HepG2 (cell line): ENCODE data around the gene CHST13. TPM values are rescaled to one million over a fixed set of nuclear protein-coding genes. Genes with fewer than 3 reads are reported as not detected.

Experiments
- ARID2 ChIP-seq: sonication (generic); formaldehyde crosslinking; IDR thresholded peaks from 2 replicates; pipeline ENCODE4 v1.8.1; 2022; ENCODE audit warnings: mild to moderate bottlenecking, missing genetic modification reagents, borderline replicate concordance
- IRF2 ChIP-seq: IDR thresholded peaks from 2 replicates; pipeline ENCODE4 v1.6.1; 2018; ENCODE audit warnings: missing genetic modification reagents, missing compliant biosample characterization
- JUND ChIP-seq: sonication (generic); formaldehyde crosslinking; IDR thresholded peaks from 2 replicates; pipeline ENCODE4 v1.8.0; 2022; ENCODE audit warnings: mild to moderate bottlenecking, missing genetic modification reagents
- RCOR2 ChIP-seq: IDR thresholded peaks from 2 replicates; pipeline ENCODE4 v1.6.1; 2016; ENCODE audit warnings: missing biosample characterization, missing genetic modification reagents
- polyA plus RNA-seq, 8 experiments: library from polyadenylated mRNA; depleted of rRNA in 3 of 8; stranded (reverse) in 7 of 8; unstranded in 1 of 8; fragments of >200 nt; fragmentation: Illumina TruSeq in 4 of 8; extraction: Trizol in 4 of 8; gene quantifications; 2 replicates each; pipeline versions ENCODE4 v1.2.1 to v1.2.3, GENCODE V29; 2011 to 2016; ENCODE audit warnings: low read depth in 4 of 8, missing spikeins in 1 of 8, mixed read lengths in 1 of 8; ENCODE audit not compliant: insufficient read depth in 1 of 8
- total RNA-seq, 5 experiments: library from RNA; depleted of rRNA; stranded (reverse); fragments of >200 nt; fragmentation: Illumina TruSeq; extraction: Trizol; gene quantifications; 2 replicates each; pipeline ENCODE4 v1.2.3, GENCODE V29; 2016; ENCODE audit warnings: low read depth in 1 of 5
- TF ChIP-seq, protein P1 (sequence below): sonication (generic); formaldehyde crosslinking; IDR thresholded peaks from 2 replicates; pipeline ENCODE4 v1.9.0; 2021; ENCODE audit warnings: missing genetic modification reagents, borderline replicate concordance
- TF ChIP-seq, protein P2 (sequence below): sonication (generic); formaldehyde crosslinking; IDR thresholded peaks from 2 replicates; pipeline ENCODE4 v1.5.1; 2020; ENCODE audit warnings: mild to moderate bottlenecking, missing genetic modification reagents, moderate library complexity
- TF ChIP-seq, protein P3 (sequence below): sonication (generic); formaldehyde crosslinking; IDR thresholded peaks from 2 replicates; pipeline ENCODE4 v1.8.0; 2022; ENCODE audit warnings: missing genetic modification reagents, mild to moderate bottlenecking, moderate library complexity, borderline replicate concordance
- TF ChIP-seq, protein P4 (sequence below): sonication (generic); formaldehyde crosslinking; conservative IDR thresholded peaks from 2 replicates; pipeline ENCODE4 v1.4.0; 2020; ENCODE audit warnings: mild to moderate bottlenecking, missing genetic modification reagents, moderate library complexity
- TF ChIP-seq, protein P5 (sequence below): IDR thresholded peaks from 2 replicates; pipeline ENCODE4 v1.6.1; 2016; ENCODE audit warnings: low read depth, control low read depth
- TF ChIP-seq, protein P6 (sequence below): sonication (generic); formaldehyde crosslinking; IDR thresholded peaks from 2 replicates; pipeline ENCODE4 v1.5.0; 2020; ENCODE audit warnings: mild to moderate bottlenecking, missing genetic modification reagents

CHST13 gene
- total and polyA plus RNA-seq, 2 of the 13 experiments (the other 11 are each of a cell fraction or from before 2014, with no cell fraction given), result 32.0 to 43.1 TPM

DNA sequence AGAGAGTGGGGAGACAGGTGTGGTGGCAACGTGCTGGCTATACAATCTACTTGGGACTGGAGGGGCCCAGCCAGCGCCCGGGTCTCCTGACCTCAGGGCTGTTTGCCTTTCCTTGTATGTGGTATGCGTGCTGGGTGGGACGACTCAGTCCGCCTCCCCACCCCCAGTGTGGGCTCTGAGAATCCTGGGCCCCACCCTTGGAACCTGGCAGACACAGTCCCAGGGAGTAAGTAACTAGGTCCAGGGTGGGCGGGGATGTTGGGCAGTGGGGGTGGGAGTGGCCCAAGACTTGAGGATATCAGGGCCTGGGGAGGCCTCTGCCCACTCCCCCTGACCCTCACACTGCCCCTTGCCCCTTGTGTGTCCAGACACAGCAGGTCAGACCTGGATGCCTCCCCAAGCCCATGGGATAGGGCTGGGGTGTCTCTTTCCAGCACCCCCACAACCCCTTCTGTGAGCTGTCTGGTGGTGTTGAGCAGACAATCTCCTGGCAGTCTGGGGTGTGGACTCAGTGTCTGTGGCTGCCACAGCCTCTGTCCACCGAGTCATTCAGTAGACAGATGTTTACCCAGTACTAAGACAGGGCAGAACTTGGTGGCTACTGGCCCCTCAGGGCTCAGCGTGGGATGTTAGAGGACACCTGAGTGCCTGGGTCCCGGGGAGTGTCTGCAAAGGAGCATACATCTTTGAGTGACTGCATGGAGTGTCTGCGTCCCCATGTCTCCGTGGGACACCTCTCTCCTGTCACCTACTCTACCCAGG is 1.3 kb downstream of the CHST13 start (continued):
- TF ChIP-seq, protein P1, sequence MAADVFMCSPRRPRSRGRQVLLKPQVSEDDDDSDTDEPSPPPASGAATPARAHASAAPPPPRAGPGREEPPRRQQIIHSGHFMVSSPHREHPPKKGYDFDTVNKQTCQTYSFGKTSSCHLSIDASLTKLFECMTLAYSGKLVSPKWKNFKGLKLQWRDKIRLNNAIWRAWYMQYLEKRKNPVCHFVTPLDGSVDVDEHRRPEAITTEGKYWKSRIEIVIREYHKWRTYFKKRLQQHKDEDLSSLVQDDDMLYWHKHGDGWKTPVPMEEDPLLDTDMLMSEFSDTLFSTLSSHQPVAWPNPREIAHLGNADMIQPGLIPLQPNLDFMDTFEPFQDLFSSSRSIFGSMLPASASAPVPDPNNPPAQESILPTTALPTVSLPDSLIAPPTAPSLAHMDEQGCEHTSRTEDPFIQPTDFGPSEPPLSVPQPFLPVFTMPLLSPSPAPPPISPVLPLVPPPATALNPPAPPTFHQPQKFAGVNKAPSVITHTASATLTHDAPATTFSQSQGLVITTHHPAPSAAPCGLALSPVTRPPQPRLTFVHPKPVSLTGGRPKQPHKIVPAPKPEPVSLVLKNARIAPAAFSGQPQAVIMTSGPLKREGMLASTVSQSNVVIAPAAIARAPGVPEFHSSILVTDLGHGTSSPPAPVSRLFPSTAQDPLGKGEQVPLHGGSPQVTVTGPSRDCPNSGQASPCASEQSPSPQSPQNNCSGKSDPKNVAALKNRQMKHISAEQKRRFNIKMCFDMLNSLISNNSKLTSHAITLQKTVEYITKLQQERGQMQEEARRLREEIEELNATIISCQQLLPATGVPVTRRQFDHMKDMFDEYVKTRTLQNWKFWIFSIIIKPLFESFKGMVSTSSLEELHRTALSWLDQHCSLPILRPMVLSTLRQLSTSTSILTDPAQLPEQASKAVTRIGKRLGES (CRISPR knock-in tag), result no peak
- peak; percentile 6; the same call in 1 of the 2 replicates for TF ChIP-seq IRF2
- 0 out of 2 replicates have a peak, but pooled peaks have one; percentile 44 for TF ChIP-seq ARID2 (CRISPR knock-in tag)
- TF ChIP-seq, protein P2, sequence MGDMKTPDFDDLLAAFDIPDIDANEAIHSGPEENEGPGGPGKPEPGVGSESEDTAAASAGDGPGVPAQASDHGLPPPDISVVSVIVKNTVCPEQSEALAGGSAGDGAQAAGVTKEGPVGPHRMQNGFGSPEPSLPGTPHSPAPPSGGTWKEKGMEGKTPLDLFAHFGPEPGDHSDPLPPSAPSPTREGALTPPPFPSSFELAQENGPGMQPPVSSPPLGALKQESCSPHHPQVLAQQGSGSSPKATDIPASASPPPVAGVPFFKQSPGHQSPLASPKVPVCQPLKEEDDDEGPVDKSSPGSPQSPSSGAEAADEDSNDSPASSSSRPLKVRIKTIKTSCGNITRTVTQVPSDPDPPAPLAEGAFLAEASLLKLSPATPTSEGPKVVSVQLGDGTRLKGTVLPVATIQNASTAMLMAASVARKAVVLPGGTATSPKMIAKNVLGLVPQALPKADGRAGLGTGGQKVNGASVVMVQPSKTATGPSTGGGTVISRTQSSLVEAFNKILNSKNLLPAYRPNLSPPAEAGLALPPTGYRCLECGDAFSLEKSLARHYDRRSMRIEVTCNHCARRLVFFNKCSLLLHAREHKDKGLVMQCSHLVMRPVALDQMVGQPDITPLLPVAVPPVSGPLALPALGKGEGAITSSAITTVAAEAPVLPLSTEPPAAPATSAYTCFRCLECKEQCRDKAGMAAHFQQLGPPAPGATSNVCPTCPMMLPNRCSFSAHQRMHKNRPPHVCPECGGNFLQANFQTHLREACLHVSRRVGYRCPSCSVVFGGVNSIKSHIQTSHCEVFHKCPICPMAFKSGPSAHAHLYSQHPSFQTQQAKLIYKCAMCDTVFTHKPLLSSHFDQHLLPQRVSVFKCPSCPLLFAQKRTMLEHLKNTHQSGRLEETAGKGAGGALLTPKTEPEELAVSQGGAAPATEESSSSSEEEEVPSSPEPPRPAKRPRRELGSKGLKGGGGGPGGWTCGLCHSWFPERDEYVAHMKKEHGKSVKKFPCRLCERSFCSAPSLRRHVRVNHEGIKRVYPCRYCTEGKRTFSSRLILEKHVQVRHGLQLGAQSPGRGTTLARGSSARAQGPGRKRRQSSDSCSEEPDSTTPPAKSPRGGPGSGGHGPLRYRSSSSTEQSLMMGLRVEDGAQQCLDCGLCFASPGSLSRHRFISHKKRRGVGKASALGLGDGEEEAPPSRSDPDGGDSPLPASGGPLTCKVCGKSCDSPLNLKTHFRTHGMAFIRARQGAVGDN, result 0 out of 2 replicates have a peak, but pooled peaks have one; percentile 22
- TF ChIP-seq, protein P3, sequence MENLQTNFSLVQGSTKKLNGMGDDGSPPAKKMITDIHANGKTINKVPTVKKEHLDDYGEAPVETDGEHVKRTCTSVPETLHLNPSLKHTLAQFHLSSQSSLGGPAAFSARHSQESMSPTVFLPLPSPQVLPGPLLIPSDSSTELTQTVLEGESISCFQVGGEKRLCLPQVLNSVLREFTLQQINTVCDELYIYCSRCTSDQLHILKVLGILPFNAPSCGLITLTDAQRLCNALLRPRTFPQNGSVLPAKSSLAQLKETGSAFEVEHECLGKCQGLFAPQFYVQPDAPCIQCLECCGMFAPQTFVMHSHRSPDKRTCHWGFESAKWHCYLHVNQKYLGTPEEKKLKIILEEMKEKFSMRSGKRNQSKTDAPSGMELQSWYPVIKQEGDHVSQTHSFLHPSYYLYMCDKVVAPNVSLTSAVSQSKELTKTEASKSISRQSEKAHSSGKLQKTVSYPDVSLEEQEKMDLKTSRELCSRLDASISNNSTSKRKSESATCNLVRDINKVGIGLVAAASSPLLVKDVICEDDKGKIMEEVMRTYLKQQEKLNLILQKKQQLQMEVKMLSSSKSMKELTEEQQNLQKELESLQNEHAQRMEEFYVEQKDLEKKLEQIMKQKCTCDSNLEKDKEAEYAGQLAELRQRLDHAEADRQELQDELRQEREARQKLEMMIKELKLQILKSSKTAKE (CRISPR knock-in tag), result no peak
- no peak for TF ChIP-seq RCOR2 (CRISPR knock-in tag)
- TF ChIP-seq, protein P4, sequence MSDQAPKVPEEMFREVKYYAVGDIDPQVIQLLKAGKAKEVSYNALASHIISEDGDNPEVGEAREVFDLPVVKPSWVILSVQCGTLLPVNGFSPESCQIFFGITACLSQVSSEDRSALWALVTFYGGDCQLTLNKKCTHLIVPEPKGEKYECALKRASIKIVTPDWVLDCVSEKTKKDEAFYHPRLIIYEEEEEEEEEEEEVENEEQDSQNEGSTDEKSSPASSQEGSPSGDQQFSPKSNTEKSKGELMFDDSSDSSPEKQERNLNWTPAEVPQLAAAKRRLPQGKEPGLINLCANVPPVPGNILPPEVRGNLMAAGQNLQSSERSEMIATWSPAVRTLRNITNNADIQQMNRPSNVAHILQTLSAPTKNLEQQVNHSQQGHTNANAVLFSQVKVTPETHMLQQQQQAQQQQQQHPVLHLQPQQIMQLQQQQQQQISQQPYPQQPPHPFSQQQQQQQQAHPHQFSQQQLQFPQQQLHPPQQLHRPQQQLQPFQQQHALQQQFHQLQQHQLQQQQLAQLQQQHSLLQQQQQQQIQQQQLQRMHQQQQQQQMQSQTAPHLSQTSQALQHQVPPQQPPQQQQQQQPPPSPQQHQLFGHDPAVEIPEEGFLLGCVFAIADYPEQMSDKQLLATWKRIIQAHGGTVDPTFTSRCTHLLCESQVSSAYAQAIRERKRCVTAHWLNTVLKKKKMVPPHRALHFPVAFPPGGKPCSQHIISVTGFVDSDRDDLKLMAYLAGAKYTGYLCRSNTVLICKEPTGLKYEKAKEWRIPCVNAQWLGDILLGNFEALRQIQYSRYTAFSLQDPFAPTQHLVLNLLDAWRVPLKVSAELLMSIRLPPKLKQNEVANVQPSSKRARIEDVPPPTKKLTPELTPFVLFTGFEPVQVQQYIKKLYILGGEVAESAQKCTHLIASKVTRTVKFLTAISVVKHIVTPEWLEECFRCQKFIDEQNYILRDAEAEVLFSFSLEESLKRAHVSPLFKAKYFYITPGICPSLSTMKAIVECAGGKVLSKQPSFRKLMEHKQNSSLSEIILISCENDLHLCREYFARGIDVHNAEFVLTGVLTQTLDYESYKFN (CRISPR knock-in tag), result 0 out of 2 replicates have a peak, but pooled peaks have one; percentile 5
- no peak for TF ChIP-seq JUND (CRISPR knock-in tag)
- TF ChIP-seq, protein P5, sequence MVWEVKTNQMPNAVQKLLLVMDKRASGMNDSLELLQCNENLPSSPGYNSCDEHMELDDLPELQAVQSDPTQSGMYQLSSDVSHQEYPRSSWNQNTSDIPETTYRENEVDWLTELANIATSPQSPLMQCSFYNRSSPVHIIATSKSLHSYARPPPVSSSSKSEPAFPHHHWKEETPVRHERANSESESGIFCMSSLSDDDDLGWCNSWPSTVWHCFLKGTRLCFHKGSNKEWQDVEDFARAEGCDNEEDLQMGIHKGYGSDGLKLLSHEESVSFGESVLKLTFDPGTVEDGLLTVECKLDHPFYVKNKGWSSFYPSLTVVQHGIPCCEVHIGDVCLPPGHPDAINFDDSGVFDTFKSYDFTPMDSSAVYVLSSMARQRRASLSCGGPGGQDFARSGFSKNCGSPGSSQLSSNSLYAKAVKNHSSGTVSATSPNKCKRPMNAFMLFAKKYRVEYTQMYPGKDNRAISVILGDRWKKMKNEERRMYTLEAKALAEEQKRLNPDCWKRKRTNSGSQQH (CRISPR knock-in tag), result no peak
- TF ChIP-seq, protein P6, sequence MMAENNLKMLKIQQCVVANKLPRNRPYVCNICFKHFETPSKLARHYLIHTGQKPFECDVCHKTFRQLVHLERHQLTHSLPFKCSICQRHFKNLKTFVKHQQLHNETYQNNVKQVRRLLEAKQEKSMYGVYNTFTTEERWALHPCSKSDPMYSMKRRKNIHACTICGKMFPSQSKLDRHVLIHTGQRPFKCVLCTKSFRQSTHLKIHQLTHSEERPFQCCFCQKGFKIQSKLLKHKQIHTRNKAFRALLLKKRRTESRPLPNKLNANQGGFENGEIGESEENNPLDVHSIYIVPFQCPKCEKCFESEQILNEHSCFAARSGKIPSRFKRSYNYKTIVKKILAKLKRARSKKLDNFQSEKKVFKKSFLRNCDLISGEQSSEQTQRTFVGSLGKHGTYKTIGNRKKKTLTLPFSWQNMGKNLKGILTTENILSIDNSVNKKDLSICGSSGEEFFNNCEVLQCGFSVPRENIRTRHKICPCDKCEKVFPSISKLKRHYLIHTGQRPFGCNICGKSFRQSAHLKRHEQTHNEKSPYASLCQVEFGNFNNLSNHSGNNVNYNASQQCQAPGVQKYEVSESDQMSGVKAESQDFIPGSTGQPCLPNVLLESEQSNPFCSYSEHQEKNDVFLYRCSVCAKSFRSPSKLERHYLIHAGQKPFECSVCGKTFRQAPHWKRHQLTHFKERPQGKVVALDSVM, result no peak
